ENCODE data around the gene SLC4A3. TPM values are rescaled to one million over a fixed set of nuclear protein-coding genes. Genes with fewer than 3 reads are reported as not detected.

The SLC4A3 gene
- total RNA-seq, 4 donors from 2014 or later = 0.48 to 3.2 (median 2.1) TPM

GRCh38 chr2:219592736-219593135 is 34.7 kb upstream of the SLC4A3 start:
- H3K27me3 ChIP-seq = peaks cover 3% of the 10 kb centered on the region
- no peaks in the 10 kb centered on the region for H3K9me3 ChIP-seq
- H3K36me3 ChIP-seq = no peaks in the 10 kb centered on the region
- peaks cover 6% of the 10 kb centered on the region for H3K4me1 ChIP-seq
- no peak overlapping the region for H3K4me3 ChIP-seq
- 65% methylated on average over 6 of the region's 6 CpGs for WGBS
- no peak for TF ChIP-seq EP300 (IDR thresholded peaks at IDR 0.05)
- no peak overlapping the region for H3K27ac ChIP-seq
- no peak for DNase-seq (ENCODE audit: low spot score in 2 of 2)

GRCh38 chr2:219593154-219593553 is 34.3 kb upstream of the SLC4A3 start:
- Histone ChIP-seq H3K4me1 (peaks cover 7% of the 10 kb centered on the region), H3K27ac (no peak overlapping the region), H3K36me3 (no peaks in the 10 kb centered on the region), H3K9me3 (no peaks in the 10 kb centered on the region), H3K27me3 (peaks cover 3% of the 10 kb centered on the region), H3K4me3 (no peak overlapping the region)
- TF ChIP-seq POLR2AphosphoS5 (IDR thresholded peaks at IDR 0.05) = no peak
- no peak for TF ChIP-seq CTCF (IDR thresholded peaks at IDR 0.05)
- no peak for TF ChIP-seq EP300 (IDR thresholded peaks at IDR 0.05)
- TF ChIP-seq POLR2A (IDR thresholded peaks at IDR 0.05) = no peak
- 86% methylated on average over 2 of the region's 2 CpGs for WGBS
- DNase-seq (ENCODE audit: low spot score in 2 of 2) = no peak

- TF ChIP-seq POLR2AphosphoS5 (IDR thresholded peaks at IDR 0.05) = no peak
- 47% methylated on average over 3 of the region's 3 CpGs for WGBS
- Histone ChIP-seq H3K4me3 (no peak overlapping the region), H3K27me3 (peaks cover 3% of the 10 kb centered on the region), H3K9me3 (no peaks in the 10 kb centered on the region), H3K4me1 (peaks cover 15% of the 10 kb centered on the region), H3K27ac (no peak overlapping the region), H3K36me3 (no peaks in the 10 kb centered on the region)
- no peak for DNase-seq (ENCODE audit: low spot score in 2 of 2)
Observed at GRCh38 chr2:219595256-219595655, 32.2 kb upstream of the SLC4A3 start.

- Histone ChIP-seq H3K27me3 (no peaks in the 10 kb centered on the region), H3K4me1 (peaks cover 15% of the 10 kb centered on the region), H3K36me3 (peaks cover 11% of the 10 kb centered on the region), H3K4me3 (peak overlapping the region; percentile 58), H3K27ac (peak overlapping the region; percentile 65), H3K9me3 (no peaks in the 10 kb centered on the region)
- DNase-seq (ENCODE audit: low spot score in 2 of 2) = no peak
- 7% methylated on average over 19 of the region's 19 CpGs for WGBS
- TF ChIP-seq CTCF (IDR thresholded peaks at IDR 0.05) = no peak
- TF ChIP-seq POLR2AphosphoS5 (IDR thresholded peaks at IDR 0.05) = no peak
- no peak for TF ChIP-seq POLR2A (IDR thresholded peaks at IDR 0.05)
- TF ChIP-seq EP300 (IDR thresholded peaks at IDR 0.05) = no peak
Observed at GRCh38 chr2:219596954-219597551, 30.4 kb upstream of the SLC4A3 start.

GRCh38 chr2:219597552-219598307 is 29.7 kb upstream of the SLC4A3 start, which contains the start of gene STK11IP:
Gene STK11IP (plus strand): TSS chr2:219597857. CDS start chr2:219598120, 263 bp downstream.
- under 1% methylated on average over 49 of the region's 57 CpGs for WGBS
- Histone ChIP-seq H3K27ac (peak within 1 kb of the TSS; percentile 65), H3K4me3 (peak within 1 kb of the TSS; percentile 58), H3K36me3 (peaks cover 17% of the 10 kb centered on the region), H3K27me3 (no peaks in the 10 kb centered on the region), H3K4me1 (peaks cover 15% of the 10 kb centered on the region), H3K9me3 (no peaks in the 10 kb centered on the region)
- DNase-seq (ENCODE audit: low spot score in 2 of 2) = peak; percentile 98
- TF ChIP-seq POLR2A (IDR thresholded peaks at IDR 0.05) = peak in 1 of 2 donors; percentile 37
- no peak for TF ChIP-seq CTCF (IDR thresholded peaks at IDR 0.05)
- peak in 2 of 3 donors; percentile 39 to 54 for TF ChIP-seq POLR2AphosphoS5 (IDR thresholded peaks at IDR 0.05)
- TF ChIP-seq EP300 (IDR thresholded peaks at IDR 0.05) = no peak

GRCh38 chr2:219598308-219599078 is 28.9 kb upstream of the SLC4A3 start:
- TF ChIP-seq POLR2A (IDR thresholded peaks at IDR 0.05) (no peak), POLR2AphosphoS5 (IDR thresholded peaks at IDR 0.05) (no peak), CTCF (IDR thresholded peaks at IDR 0.05) (no peak), EP300 (IDR thresholded peaks at IDR 0.05) (no peak)

More at GRCh38 chr2:219598308-219599078, 28.9 kb upstream of the SLC4A3 start:
- DNase-seq (ENCODE audit: low spot score in 2 of 2) = no peak
- WGBS = 20% methylated on average over 9 of the region's 9 CpGs
- peak overlapping the region; percentile 65 for H3K27ac ChIP-seq
- H3K4me3 ChIP-seq = peak overlapping the region; percentile 58
- H3K36me3 ChIP-seq = peaks cover 24% of the 10 kb centered on the region
- peaks cover 15% of the 10 kb centered on the region for H3K4me1 ChIP-seq
- H3K9me3 ChIP-seq = no peaks in the 10 kb centered on the region
- H3K27me3 ChIP-seq = no peaks in the 10 kb centered on the region

All from suprapubic skin (tissue), 4 donors.